Osteocyte (in vitro differentiated cells): ENCODE measurements around the gene CTSL. TPM values are rescaled to one million over a fixed set of nuclear protein-coding genes. Genes with fewer than 3 reads are reported as not detected.

ENCODE experiments used
- DNase-seq: peaks from one replicate; pipeline ENCODE4 v3.0.0; 2021; ENCODE audit warnings: mixed read lengths; ENCODE audit not compliant: unreplicated experiment; ENCODE audit errors: extremely low spot score
- H3K27ac Mint-ChIP-seq: one replicate; pipeline ENCODE4 v1.8.0; 2021; ENCODE audit warnings: mild to moderate bottlenecking, mixed read lengths; ENCODE audit not compliant: unreplicated experiment
- H3K27me3 Mint-ChIP-seq: one replicate; pipeline ENCODE4 v1.8.0; 2021; ENCODE audit warnings: mixed read lengths; ENCODE audit not compliant: unreplicated experiment
- H3K36me3 Mint-ChIP-seq: one replicate; pipeline ENCODE4 v1.8.0; 2021; ENCODE audit warnings: mixed read lengths; ENCODE audit not compliant: unreplicated experiment
- H3K4me1 Mint-ChIP-seq: one replicate; pipeline ENCODE4 v1.8.0; 2021; ENCODE audit warnings: mixed read lengths; ENCODE audit not compliant: unreplicated experiment
- H3K4me3 Mint-ChIP-seq: one replicate; pipeline ENCODE4 v1.8.0; 2021; ENCODE audit warnings: mild to moderate bottlenecking, moderate library complexity, mixed read lengths; ENCODE audit not compliant: unreplicated experiment
- H3K9me3 Mint-ChIP-seq: one replicate; pipeline ENCODE4 v1.8.0; 2021; ENCODE audit warnings: mixed read lengths; ENCODE audit not compliant: unreplicated experiment
- CTCF ChIP-seq: fragments of 200-600 bp; sonication (generic); IDR thresholded peaks from 2 replicates; pipeline ENCODE4 v1.5.0; 2021; ENCODE audit warnings: antibody characterized with exemption, mild to moderate bottlenecking, moderate library complexity
- total RNA-seq: library from RNA; stranded (reverse); gene quantifications from 2 replicates; pipeline ENCODE4 v1.2.1, GENCODE V29; 2021

The CTSL gene
- total RNA-seq, 1 donor from 2014 or later: 264 TPM

DNA sequence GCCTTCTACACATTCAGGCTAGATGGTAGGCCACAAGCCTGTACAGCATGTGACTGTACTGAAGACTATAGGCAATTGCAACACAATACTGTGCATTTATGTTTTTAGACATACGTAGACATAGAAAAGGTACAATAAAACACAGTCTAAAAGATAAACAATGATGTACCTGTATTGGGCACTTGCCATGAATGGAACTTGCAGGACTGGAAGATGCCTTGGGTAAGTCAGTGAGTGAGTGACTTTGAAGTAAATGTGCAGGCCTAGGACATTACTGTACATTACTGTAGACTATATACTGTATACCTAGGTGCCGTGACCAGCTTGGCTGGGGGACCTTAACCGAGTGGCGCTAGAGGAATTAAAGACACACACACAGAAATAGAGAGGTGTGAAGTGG, 53.1 kb downstream of the CTSL start:
- no peak for DNase-seq
- H3K27ac Mint-ChIP-seq: no peak overlapping the region
- H3K27me3 Mint-ChIP-seq: peaks cover 5% of the 10 kb centered on the region
- H3K4me1 Mint-ChIP-seq: no peaks in the 10 kb centered on the region
- no peak overlapping the region for H3K4me3 Mint-ChIP-seq
- no peak for TF ChIP-seq CTCF
- no peaks in the 10 kb centered on the region for H3K36me3 Mint-ChIP-seq
- H3K9me3 Mint-ChIP-seq: no peaks in the 10 kb centered on the region

Other genes with a start within 250 kb of the CTSL start
- gene DAPK1, start 228.3 kb upstream of the CTSL start, total RNA-seq: 294 and 304 TPM in 2 replicates
- gene SPATA31E1, start 156.8 kb downstream of the CTSL start, total RNA-seq: not detected in 2 replicates
- gene SPATA31C1, start 191.8 kb downstream of the CTSL start, total RNA-seq: not detected in 2 replicates
- gene CDK20, start 248.4 kb downstream of the CTSL start, total RNA-seq: 5.4 and 5.5 TPM in 2 replicates